ENCODE measurements around the gene GRIN3B.

GRIN3B gene

GRCh38 chr19:995051-995827 is 5.0 kb upstream of the GRIN3B start:
- Histone ChIP-seq H3K9ac (ENCODE audit: low read length) (no peak overlapping the region), H3K4me3 (ENCODE audit: low read length) (no peak overlapping the region), H3K9me3 (ENCODE audit: insufficient read depth, low read length) (no peaks in the 10 kb centered on the region), H3K79me2 (ENCODE audit: low read length) (no peaks in the 10 kb centered on the region), H3K27ac (ENCODE audit: low read length) (no peak overlapping the region), H3K4me2 (ENCODE audit: low read length) (no peak overlapping the region), H2AFZ (ENCODE audit: low read depth, low read length) (no peak overlapping the region), H3K27me3 (ENCODE audit: low read depth, low read length) (no peaks in the 10 kb centered on the region), H3K36me3 (replicated peaks; ENCODE audit: low read depth, low read length) (peaks cover 29% of the 10 kb centered on the region), H4K20me1 (ENCODE audit: insufficient read depth, low read length) (no peaks in the 10 kb centered on the region), H3K4me1 (ENCODE audit: low read length) (no peaks in the 10 kb centered on the region)
- TF ChIP-seq CTCF (IDR thresholded peaks at IDR 0.05; ENCODE audit: low read depth, low read length), result no peak
- TF ChIP-seq EZH2phosphoT487 (IDR thresholded peaks at IDR 0.05; ENCODE audit: low read depth), result no peak

GRCh38 chr19:996051-996838 is 4.0 kb upstream of the GRIN3B start:
- no peaks in the 10 kb centered on the region for H3K27me3 ChIP-seq (ENCODE audit: low read depth, low read length)
- H2AFZ ChIP-seq (ENCODE audit: low read depth, low read length), result no peak overlapping the region
- no peaks in the 10 kb centered on the region for H3K79me2 ChIP-seq (ENCODE audit: low read length)
- TF ChIP-seq EZH2phosphoT487 (IDR thresholded peaks at IDR 0.05; ENCODE audit: low read depth) (no peak), CTCF (IDR thresholded peaks at IDR 0.05; ENCODE audit: low read depth, low read length) (no peak)
- peak overlapping the region; percentile 37 for H3K4me2 ChIP-seq (ENCODE audit: low read length)
- no peak overlapping the region for H3K9ac ChIP-seq (ENCODE audit: low read length)
- H3K4me3 ChIP-seq (ENCODE audit: low read length), result no peak overlapping the region
- no peaks in the 10 kb centered on the region for H3K4me1 ChIP-seq (ENCODE audit: low read length)
- no peak overlapping the region for H3K27ac ChIP-seq (ENCODE audit: low read length)
- H3K9me3 ChIP-seq (ENCODE audit: insufficient read depth, low read length), result no peaks in the 10 kb centered on the region
- no peaks in the 10 kb centered on the region for H4K20me1 ChIP-seq (ENCODE audit: insufficient read depth, low read length)
- peaks cover 20% of the 10 kb centered on the region for H3K36me3 ChIP-seq (replicated peaks; ENCODE audit: low read depth, low read length)

- H3K9ac ChIP-seq (ENCODE audit: low read length), result no peak overlapping the region
- no peak overlapping the region for H3K27ac ChIP-seq (ENCODE audit: low read length)
- no peaks in the 10 kb centered on the region for H4K20me1 ChIP-seq (ENCODE audit: insufficient read depth, low read length)
- H3K27me3 ChIP-seq (ENCODE audit: low read depth, low read length), result no peaks in the 10 kb centered on the region
- H3K4me2 ChIP-seq (ENCODE audit: low read length), result no peak overlapping the region
- TF ChIP-seq CTCF (IDR thresholded peaks at IDR 0.05; ENCODE audit: low read depth, low read length) (no peak), EZH2phosphoT487 (IDR thresholded peaks at IDR 0.05; ENCODE audit: low read depth) (no peak)
- peaks cover 3% of the 10 kb centered on the region for H3K4me1 ChIP-seq (ENCODE audit: low read length)
- no peaks in the 10 kb centered on the region for H3K79me2 ChIP-seq (ENCODE audit: low read length)
- peaks cover 12% of the 10 kb centered on the region for H3K36me3 ChIP-seq (replicated peaks; ENCODE audit: low read depth, low read length)
- no peak overlapping the region for H3K4me3 ChIP-seq (ENCODE audit: low read length)
- no peaks in the 10 kb centered on the region for H3K9me3 ChIP-seq (ENCODE audit: insufficient read depth, low read length)
- no peak overlapping the region for H2AFZ ChIP-seq (ENCODE audit: low read depth, low read length)
Measured at GRCh38 chr19:998064-998463, 2.2 kb upstream of the GRIN3B start.

GRCh38 chr19:999379-999719 is 870 bp upstream of the GRIN3B start:
- Histone ChIP-seq H3K36me3 (replicated peaks; ENCODE audit: low read depth, low read length) (peaks cover 4% of the 10 kb centered on the region), H3K27me3 (ENCODE audit: low read depth, low read length) (no peaks in the 10 kb centered on the region)

More at GRCh38 chr19:999379-999719, 870 bp upstream of the GRIN3B start:
- no peaks in the 10 kb centered on the region for H3K79me2 ChIP-seq (ENCODE audit: low read length)
- H3K9ac ChIP-seq (ENCODE audit: low read length), result no peak overlapping the region
- H3K27ac ChIP-seq (ENCODE audit: low read length), result no peak overlapping the region
- peaks cover 3% of the 10 kb centered on the region for H3K4me1 ChIP-seq (ENCODE audit: low read length)
- no peaks in the 10 kb centered on the region for H3K9me3 ChIP-seq (ENCODE audit: insufficient read depth, low read length)
- H3K4me3 ChIP-seq (ENCODE audit: low read length), result no peak overlapping the region
- TF ChIP-seq EZH2phosphoT487 (IDR thresholded peaks at IDR 0.05; ENCODE audit: low read depth), result no peak
- no peak for TF ChIP-seq CTCF (IDR thresholded peaks at IDR 0.05; ENCODE audit: low read depth, low read length)
- H2AFZ ChIP-seq (ENCODE audit: low read depth, low read length), result no peak overlapping the region
- H4K20me1 ChIP-seq (ENCODE audit: insufficient read depth, low read length), result no peaks in the 10 kb centered on the region
- H3K4me2 ChIP-seq (ENCODE audit: low read length), result no peak overlapping the region

Data from OCI-LY3 (cell line).